ENCODE results near the gene GRID1.

GRCh38 chr10:85967594-85967993 lies 399.0 kb downstream of the GRID1 start:
- TF ChIP-seq RCOR1 (conservative IDR thresholded peaks at IDR 0.05; ENCODE audit: low read depth, low read length) (no peak), POLR2A (IDR thresholded peaks at IDR 0.05; ENCODE audit: low read depth, low read length) (no peak), ZNF274 (IDR thresholded peaks at IDR 0.05; ENCODE audit: insufficient read depth, insufficient read length) (no peak), CHD2 (IDR thresholded peaks at IDR 0.05; ENCODE audit: borderline replicate concordance, low read depth, low read length) (no peak), CTCF (IDR thresholded peaks at IDR 0.05 in 2 of 3, conservative IDR thresholded peaks at IDR 0.05 in 1 of 3; ENCODE audit: control insufficient read depth in 2 of 3, extremely low read depth in 1 of 3, insufficient read depth in 1 of 3, low read depth in 3 of 3, low read length in 3 of 3) (no peak), FOS (IDR thresholded peaks at IDR 0.05; ENCODE audit: borderline replicate concordance, extremely low read depth, insufficient read length) (no peak), HDAC6 (IDR thresholded peaks at IDR 0.05; ENCODE audit: unreplicated experiment) (no peak), SMARCA5 (IDR thresholded peaks at IDR 0.05) (no peak), YY1 (IDR thresholded peaks at IDR 0.05; ENCODE audit: low read depth, low read length) (no peak), EGR1 (IDR thresholded peaks at IDR 0.05; ENCODE audit: borderline replicate concordance in 1 of 2, low read depth in 2 of 2, low read length in 2 of 2) (no peak), RAD21 (IDR thresholded peaks at IDR 0.05; ENCODE audit: insufficient read depth, low read depth, low read length) (no peak), KDM1A (IDR thresholded peaks at IDR 0.05; ENCODE audit: borderline replicate concordance) (no peak), BCL11A (IDR thresholded peaks at IDR 0.05; ENCODE audit: low read depth, low read length) (no peak), ESRRA (IDR thresholded peaks at IDR 0.05; ENCODE audit: low read length) (no peak)
